Osteoblast (primary cell): ENCODE results near the gene CCDC27. TPM values are rescaled to one million over a fixed set of nuclear protein-coding genes. Genes with fewer than 3 reads are reported as not detected.

ENCODE experiments used
- DNase-seq: peaks from one replicate; pipeline ENCODE4 v3.0.0; 2011; ENCODE audit warnings: low spot score, mixed read lengths; ENCODE audit not compliant: insufficient read length; ENCODE audit errors: missing footprints
- H2AFZ ChIP-seq: 2 replicates; pipeline ENCODE4 v1.6.0; 2011; ENCODE audit warnings: mild to moderate bottlenecking, low read length
- H3K27ac ChIP-seq: 2 replicates; pipeline ENCODE4 v1.5.1; 2011; ENCODE audit warnings: mild to moderate bottlenecking, low read depth, low read length, moderate library complexity
- H3K27me3 ChIP-seq: 2 replicates; pipeline ENCODE4 v1.6.0; 2012; ENCODE audit warnings: mild to moderate bottlenecking, control low read depth, inconsistent platforms, low read length, moderate library complexity; ENCODE audit not compliant: insufficient read depth
- H3K36me3 ChIP-seq: 2 replicates; pipeline ENCODE4 v1.5.1; 2011; ENCODE audit warnings: mild to moderate bottlenecking, low read length, control low read depth, moderate library complexity; ENCODE audit not compliant: insufficient read depth
- H3K4me1 ChIP-seq: 2 replicates; pipeline ENCODE4 v1.5.1; 2011; ENCODE audit warnings: mild to moderate bottlenecking, low read length, control low read depth, moderate library complexity; ENCODE audit not compliant: insufficient read depth
- H3K4me2 ChIP-seq: 2 replicates; pipeline ENCODE4 v1.6.0; 2011; ENCODE audit warnings: mild to moderate bottlenecking, low read length; ENCODE audit not compliant: insufficient read depth
- H3K4me3 ChIP-seq: fragments of 200-600 bp; sonication (generic); 3 replicates; pipeline ENCODE4 v1.5.1; 2012; ENCODE audit warnings: mild to moderate bottlenecking, low read length, inconsistent platforms; ENCODE audit not compliant: insufficient read depth
- H3K79me2 ChIP-seq: 2 replicates; pipeline ENCODE4 v1.6.0; 2012; ENCODE audit warnings: mild to moderate bottlenecking, low read length, control low read depth, inconsistent platforms; ENCODE audit not compliant: insufficient read depth
- H3K9me3 ChIP-seq: 2 replicates; pipeline ENCODE4 v1.5.1; 2011; ENCODE audit warnings: low read depth, low read length, control low read depth
- H4K20me1 ChIP-seq: 2 replicates; pipeline ENCODE4 v1.6.0; 2012; ENCODE audit warnings: mild to moderate bottlenecking, low read length, control low read depth; ENCODE audit not compliant: insufficient read depth
- total RNA-seq: library from RNA; depleted of rRNA; stranded (reverse); fragments of >200 nt; gene quantifications from 2 replicates; pipeline ENCODE4 v1.2.3, GENCODE V29; 2012
- TF ChIP-seq, protein P1 (sequence below): IDR thresholded peaks from 2 replicates; pipeline ENCODE4 v1.5.1; 2011; ENCODE audit warnings: mild to moderate bottlenecking, low read depth, low read length, moderate library complexity; ENCODE audit errors: extremely low read depth

CCDC27 gene
- total RNA-seq, 1 donor = not detected

DNA sequence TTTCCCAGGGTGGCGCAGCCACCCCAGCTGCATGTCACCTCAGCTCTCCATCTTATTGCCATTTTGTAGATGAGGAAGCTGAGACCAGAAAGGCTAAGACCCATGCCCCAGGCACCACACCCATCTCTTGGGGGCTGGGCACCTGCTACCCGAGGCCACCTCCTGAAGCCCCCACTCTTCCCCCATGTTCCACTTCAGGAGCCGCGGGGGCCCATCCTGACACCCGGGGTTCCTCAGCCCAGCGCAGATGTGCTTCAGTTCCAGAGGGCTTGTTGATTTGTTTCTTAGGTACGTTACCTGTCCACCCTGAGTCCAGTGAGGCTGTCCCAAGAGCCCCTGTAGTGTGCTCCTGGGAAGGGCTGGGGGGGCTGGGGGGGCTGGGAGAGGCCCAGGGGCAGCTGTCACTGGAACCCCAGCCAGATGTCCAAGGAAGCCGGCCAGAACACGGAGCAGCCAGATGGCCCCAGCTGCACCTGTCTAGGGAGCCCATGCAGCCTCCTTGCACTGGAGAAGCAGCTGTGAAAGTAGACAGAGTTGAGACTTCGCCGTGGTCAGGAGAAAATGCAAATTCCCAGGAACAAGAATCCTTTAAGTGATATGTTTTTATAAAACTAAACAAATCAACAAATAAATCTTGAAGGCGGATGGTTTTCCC, 17.1 kb upstream of the CCDC27 start:
- peak overlapping the region; percentile 87 for H3K27ac ChIP-seq
- DNase-seq = peak; percentile 61
- H3K4me2 ChIP-seq = no peak overlapping the region
- H4K20me1 ChIP-seq = no peaks in the 10 kb centered on the region
- H2AFZ ChIP-seq = no peak overlapping the region
- TF ChIP-seq, protein P1, sequence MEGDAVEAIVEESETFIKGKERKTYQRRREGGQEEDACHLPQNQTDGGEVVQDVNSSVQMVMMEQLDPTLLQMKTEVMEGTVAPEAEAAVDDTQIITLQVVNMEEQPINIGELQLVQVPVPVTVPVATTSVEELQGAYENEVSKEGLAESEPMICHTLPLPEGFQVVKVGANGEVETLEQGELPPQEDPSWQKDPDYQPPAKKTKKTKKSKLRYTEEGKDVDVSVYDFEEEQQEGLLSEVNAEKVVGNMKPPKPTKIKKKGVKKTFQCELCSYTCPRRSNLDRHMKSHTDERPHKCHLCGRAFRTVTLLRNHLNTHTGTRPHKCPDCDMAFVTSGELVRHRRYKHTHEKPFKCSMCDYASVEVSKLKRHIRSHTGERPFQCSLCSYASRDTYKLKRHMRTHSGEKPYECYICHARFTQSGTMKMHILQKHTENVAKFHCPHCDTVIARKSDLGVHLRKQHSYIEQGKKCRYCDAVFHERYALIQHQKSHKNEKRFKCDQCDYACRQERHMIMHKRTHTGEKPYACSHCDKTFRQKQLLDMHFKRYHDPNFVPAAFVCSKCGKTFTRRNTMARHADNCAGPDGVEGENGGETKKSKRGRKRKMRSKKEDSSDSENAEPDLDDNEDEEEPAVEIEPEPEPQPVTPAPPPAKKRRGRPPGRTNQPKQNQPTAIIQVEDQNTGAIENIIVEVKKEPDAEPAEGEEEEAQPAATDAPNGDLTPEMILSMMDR = no peak
- no peak overlapping the region for H3K4me3 ChIP-seq
- no peaks in the 10 kb centered on the region for H3K9me3 ChIP-seq
- H3K36me3 ChIP-seq = peaks cover 24% of the 10 kb centered on the region
- H3K27me3 ChIP-seq = peaks cover 21% of the 10 kb centered on the region
- H3K4me1 ChIP-seq = peaks cover 11% of the 10 kb centered on the region
- no peaks in the 10 kb centered on the region for H3K79me2 ChIP-seq

DNA sequence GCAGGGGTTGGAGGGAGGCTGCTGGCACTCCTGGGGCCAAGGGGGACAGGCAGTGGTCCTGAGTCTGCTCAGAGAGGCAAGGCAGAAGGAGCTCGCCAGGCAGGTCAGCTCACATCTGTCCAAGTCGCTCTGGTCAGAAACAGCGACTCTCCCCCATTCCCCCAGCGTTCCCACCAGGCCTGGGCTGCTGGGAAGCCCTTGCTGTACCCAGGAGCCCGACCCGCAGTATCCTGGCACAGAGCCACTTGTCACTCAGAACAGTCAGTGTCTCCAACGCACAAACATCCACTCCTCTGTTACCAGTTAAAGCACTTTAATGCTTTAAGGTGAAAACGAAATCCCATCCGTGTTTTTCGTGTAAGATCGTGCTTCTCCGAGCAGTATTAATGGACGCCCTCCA, 16.6 kb upstream of the CCDC27 start:
- Histone ChIP-seq H3K27ac (peak overlapping the region; percentile 87), H3K4me3 (no peak overlapping the region), H3K79me2 (no peaks in the 10 kb centered on the region), H4K20me1 (no peaks in the 10 kb centered on the region), H3K27me3 (peaks cover 21% of the 10 kb centered on the region), H3K4me2 (peak overlapping the region; percentile 32), H3K9me3 (no peaks in the 10 kb centered on the region), H3K36me3 (peaks cover 24% of the 10 kb centered on the region), H3K4me1 (peaks cover 11% of the 10 kb centered on the region), H2AFZ (peak overlapping the region; percentile 56)
- TF ChIP-seq, protein P1 = no peak
- peak; percentile 91 for DNase-seq

DNA sequence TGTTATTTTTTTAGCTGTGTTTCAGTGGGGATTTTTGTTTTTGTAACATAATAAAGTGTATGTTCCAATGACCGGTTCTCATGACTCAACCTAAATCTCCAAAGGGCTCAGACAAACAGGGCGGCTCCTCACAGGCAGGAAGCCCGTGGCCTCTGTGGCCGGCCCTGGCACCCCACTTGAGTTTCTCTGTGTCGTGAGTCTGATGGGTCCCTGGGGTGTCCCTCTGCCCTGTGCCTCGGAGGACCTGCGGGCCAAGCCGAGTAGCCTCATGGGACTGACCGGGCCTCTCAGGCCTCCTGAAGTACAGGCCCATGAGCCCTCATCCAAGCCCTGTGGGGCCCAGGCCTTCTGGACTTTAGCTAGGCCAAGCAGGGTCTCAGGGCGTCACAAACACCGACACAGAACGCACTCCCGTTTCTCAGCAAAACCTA, 16.1 kb upstream of the CCDC27 start:
- DNase-seq = peak; percentile 98
- H3K79me2 ChIP-seq = no peaks in the 10 kb centered on the region
- H3K27ac ChIP-seq = peak overlapping the region; percentile 87
- peak overlapping the region; percentile 74 for H2AFZ ChIP-seq
- no peak overlapping the region for H3K4me3 ChIP-seq
- H3K9me3 ChIP-seq = no peaks in the 10 kb centered on the region
- H3K36me3 ChIP-seq = peaks cover 24% of the 10 kb centered on the region
- no peaks in the 10 kb centered on the region for H4K20me1 ChIP-seq
- TF ChIP-seq, protein P1 = no peak
- peaks cover 19% of the 10 kb centered on the region for H3K27me3 ChIP-seq
- H3K4me1 ChIP-seq = peaks cover 11% of the 10 kb centered on the region
- peak overlapping the region; percentile 32 for H3K4me2 ChIP-seq

DNA sequence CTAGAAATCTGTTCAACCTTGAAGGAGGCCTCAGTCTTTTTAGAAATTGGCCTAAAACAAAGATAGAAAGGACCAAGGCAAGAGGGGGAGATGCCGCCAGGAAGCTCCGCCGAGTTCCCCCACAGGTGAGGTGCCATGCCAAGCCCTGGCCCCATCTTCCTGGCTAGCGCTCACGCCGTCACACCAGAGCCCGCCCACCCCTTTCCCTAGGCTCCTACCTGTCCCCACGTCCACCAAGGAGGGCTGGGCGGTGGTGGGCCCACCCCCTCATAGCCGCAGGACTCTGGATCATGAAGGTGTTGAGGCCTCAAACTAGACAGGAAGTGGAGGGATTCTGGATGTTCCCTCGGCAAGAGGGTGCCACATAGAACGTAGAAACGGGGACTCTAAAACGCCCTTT, 15.5 kb upstream of the CCDC27 start:
- TF ChIP-seq, protein P1 = no peak
- Histone ChIP-seq H3K4me2 (no peak overlapping the region), H3K27ac (peak overlapping the region; percentile 87), H3K9me3 (no peaks in the 10 kb centered on the region), H3K36me3 (peaks cover 24% of the 10 kb centered on the region), H2AFZ (no peak overlapping the region), H3K4me1 (peaks cover 11% of the 10 kb centered on the region), H3K79me2 (no peaks in the 10 kb centered on the region), H4K20me1 (no peaks in the 10 kb centered on the region), H3K4me3 (no peak overlapping the region), H3K27me3 (peaks cover 13% of the 10 kb centered on the region)
- DNase-seq = no peak
